ENCODE results near the gene DNAJB1.
A peak's percentile ranks its signal among the peaks of the same experiment; 100 is the strongest.

The DNAJB1 gene

DNA sequence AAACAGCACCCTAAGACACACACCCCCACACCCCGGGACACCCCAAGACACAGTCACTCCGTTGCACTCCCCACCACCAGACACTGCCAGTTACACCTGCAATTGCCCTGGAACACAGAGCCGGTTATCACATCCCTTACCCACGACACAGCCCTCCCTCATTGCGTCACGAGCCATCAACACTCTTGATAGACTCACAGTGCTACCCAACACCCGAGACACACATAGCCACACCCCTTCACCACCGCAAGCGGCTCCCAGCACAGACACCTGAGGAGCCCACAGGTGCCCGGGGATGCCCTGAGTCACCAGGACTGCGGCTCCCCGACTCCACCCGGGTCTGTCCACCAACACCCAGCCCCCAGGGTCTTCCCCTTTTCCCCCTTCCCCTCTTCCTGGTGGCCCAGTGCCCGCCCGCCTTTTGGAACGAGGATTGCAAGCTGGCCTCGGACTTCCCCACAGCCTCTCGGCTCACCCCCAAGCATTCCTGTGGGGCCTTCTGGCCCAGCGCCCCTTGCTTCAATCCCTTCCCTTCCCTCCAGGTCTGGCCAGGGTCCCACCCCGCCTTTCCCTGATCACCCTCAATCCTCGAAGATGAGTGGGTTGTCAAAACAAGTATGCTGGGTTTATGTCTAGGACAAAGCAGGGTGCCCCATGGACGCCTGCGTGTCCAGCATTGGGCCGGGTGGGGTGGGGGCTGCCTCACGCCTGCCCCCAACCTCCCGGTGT is 41.4 kb downstream of the DNAJB1 start:
- H3K4me3 ChIP-seq (ENCODE audit: low read depth, low read length): no peak overlapping the region
- TF ChIP-seq, protein P1, sequence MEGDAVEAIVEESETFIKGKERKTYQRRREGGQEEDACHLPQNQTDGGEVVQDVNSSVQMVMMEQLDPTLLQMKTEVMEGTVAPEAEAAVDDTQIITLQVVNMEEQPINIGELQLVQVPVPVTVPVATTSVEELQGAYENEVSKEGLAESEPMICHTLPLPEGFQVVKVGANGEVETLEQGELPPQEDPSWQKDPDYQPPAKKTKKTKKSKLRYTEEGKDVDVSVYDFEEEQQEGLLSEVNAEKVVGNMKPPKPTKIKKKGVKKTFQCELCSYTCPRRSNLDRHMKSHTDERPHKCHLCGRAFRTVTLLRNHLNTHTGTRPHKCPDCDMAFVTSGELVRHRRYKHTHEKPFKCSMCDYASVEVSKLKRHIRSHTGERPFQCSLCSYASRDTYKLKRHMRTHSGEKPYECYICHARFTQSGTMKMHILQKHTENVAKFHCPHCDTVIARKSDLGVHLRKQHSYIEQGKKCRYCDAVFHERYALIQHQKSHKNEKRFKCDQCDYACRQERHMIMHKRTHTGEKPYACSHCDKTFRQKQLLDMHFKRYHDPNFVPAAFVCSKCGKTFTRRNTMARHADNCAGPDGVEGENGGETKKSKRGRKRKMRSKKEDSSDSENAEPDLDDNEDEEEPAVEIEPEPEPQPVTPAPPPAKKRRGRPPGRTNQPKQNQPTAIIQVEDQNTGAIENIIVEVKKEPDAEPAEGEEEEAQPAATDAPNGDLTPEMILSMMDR (IDR thresholded peaks at IDR 0.05; ENCODE audit: low read depth, low read length): no peak

DNA sequence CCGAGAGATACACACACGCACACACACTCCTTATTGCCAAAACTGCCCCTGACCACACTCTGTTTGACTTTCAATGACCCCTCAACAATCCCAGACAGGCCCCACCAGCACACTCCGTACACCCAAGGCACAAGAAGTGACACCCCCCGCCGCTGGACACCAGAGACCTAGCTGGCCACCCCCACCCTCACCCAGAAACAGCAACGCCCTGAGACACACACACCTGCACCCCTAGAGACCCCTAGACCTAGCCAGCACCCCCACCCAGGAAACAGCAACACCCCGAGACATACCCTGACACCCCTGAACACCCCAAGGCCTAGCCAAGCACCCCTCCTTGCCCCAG is 41.9 kb downstream of the DNAJB1 start:
- TF ChIP-seq, protein P1 (IDR thresholded peaks at IDR 0.05; ENCODE audit: low read depth, low read length): no peak
- no peak overlapping the region for H3K4me3 ChIP-seq (ENCODE audit: low read depth, low read length)

DNA sequence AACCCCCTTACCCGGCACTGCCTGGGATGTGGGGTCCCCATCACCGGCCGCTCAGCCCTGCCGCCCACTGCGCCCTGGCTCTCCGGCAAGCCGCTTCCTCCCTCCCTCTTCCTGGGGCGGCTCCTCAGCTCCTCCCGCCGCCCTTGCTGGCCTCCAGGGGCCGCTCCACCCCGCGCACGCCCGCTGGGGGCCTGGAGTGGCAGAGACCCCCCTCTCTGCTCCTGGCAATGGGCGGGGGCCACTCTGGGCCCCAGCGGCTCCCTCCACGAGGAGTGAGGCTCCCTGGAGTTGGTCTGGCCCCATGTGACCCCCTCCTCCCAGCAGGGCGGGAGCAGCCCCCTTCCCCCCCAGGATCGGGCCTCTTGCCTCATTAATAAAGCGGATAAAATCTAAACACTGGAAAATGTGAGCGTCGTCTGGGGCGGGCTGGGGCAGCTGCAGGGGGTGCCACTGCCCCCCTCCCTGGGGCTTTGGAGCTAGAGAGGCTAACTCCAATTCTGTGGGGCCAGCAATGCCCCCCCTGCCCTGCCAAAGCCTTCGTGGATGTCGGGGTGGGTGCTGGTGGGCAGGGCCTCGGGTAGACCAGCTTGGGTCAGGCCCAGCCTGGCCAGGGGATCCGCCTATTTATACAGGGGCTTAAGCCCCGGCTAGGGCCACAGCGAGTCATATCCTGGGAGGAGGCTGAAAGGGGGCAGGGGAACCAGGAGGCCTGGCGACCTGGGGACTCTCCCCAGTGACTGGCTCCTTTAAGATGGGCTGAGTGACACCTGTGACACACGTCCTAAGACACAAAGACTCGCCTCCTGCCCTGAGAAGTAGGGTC is 42.7 kb downstream of the DNAJB1 start, which contains the start of gene PTGER1:
PTGER1 (minus strand) TSS at position 104 of the 823 bp plus-strand sequence. CDS start 1,034 bp downstream, outside the sequence.
- peak within 1 kb of the TSS; percentile 41 for H3K4me3 ChIP-seq (ENCODE audit: low read depth, low read length)
- TF ChIP-seq, protein P1 (IDR thresholded peaks at IDR 0.05; ENCODE audit: low read depth, low read length): peak; percentile 62

DNA sequence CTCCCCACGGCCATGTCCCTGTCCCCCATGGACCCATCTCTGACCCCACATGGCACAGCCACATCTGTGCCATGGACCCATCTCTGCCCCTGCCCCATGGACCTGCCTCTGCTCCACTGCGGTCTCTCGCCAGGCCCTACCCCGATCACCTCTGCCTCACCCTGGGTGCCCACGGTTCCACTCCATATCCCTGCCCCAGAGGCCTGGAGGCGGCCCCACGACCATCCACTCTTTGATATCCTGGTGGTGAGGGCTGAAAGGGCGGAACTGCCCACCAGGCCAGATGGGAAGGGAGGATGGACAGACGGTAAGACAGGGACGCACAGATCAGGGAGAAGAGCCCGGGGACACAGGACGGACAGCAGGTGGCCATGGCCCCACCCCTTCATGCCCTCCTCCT is 43.4 kb downstream of the DNAJB1 start:
- peak overlapping the region; percentile 41 for H3K4me3 ChIP-seq (ENCODE audit: low read depth, low read length)
- TF ChIP-seq, protein P1 (IDR thresholded peaks at IDR 0.05; ENCODE audit: low read depth, low read length): no peak

DNA sequence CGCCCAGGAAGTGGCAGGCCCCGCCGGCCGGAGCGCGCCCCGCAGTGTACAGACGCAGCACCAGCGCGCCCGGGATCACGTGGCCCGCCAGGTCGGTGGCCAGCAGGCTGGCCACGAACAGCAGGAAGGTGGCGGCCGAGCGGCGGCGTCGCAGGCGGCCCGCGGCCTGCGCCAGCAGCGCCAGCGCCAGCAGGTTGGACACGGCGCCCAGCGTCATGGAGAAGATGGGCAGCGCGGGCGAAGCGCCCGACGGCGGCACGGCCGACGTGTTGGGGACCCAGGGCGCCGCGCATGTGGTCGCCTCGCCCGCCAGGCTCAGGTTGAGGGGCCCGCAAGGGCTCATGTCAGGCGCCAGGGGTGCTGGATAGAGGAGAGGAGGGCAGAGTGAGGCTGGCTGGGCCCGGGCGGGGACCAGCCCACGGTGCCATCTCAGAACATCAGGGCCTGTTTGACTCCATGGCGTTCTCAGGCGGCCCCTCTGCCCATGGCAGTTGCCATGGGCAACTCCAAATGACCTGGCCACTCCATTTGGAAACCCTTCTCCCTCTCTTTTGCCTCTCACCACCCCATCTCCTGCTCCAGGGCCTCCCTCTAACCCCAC is 44.1 kb downstream of the DNAJB1 start:
- H3K4me3 ChIP-seq (ENCODE audit: low read depth, low read length): no peak overlapping the region
- TF ChIP-seq, protein P1 (IDR thresholded peaks at IDR 0.05; ENCODE audit: low read depth, low read length): no peak

DNA sequence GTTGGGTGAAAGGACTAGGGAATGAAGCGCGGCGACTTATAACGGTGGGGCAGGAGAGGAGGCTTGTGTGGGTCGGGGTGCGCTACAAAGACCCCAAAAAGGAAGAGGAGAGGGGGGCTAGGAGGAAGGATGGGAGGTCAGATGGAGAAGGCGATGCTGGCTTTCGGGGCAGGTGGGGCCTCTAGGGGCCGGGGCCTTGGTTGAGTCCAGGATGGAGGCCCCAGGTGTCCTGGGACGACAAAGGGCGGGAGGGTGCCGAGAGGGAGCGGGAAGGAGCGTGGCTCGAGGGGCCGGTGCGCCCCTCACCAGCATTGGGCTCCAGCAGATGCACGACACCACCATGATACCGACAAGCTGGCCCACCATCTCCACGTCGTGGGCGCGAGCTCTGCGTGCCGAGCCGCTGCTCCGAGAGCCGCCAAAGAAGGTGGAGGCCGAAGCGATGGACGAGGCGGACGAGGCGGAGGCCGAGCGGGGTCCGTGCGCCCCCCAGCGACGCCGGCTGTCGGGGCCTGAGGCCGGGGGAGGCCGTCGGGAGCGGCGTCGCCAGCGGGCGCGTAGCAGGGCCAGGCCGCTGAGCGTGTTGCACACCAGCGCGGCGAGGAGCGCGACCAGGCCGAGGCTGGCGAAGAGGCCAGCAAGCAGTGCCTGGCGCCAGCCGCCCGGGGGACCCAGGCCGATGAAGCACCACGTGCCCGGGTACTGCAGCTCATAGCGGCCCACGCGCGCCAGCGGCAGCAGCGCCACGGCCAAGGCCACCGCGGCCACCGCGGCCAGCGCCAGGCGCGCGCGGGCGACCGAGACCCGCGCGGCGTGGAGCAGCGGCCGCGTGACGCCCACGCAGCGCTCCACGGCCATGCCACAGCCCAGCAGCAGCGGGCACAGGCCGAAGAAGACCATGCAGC is 44.9 kb downstream of the DNAJB1 start:
- no peak overlapping the region for H3K4me3 ChIP-seq (ENCODE audit: low read depth, low read length)
- TF ChIP-seq, protein P1 (IDR thresholded peaks at IDR 0.05; ENCODE audit: low read depth, low read length): no peak

All from WI38 (cell line).